GM10266 (cell line): Measurements from ENCODE around the gene ZNF408.
"Not testable (repeated sequence)": the region's sequence is repeated elsewhere in the genome, so short reads cannot be mapped to it uniquely, and the experiment has no call there.

Experiments
- DNase-seq: peaks from one replicate; pipeline ENCODE4 v3.0.0; 2012; ENCODE audit errors: extremely low spot score
- TF ChIP-seq, protein P1 (sequence below): IDR thresholded peaks from 2 replicates; pipeline ENCODE4 v1.5.1; 2012; ENCODE audit warnings: mild to moderate bottlenecking, low read depth; ENCODE audit not compliant: control insufficient read depth, insufficient read depth; ENCODE audit errors: missing control alignments

ZNF408 gene

DNA sequence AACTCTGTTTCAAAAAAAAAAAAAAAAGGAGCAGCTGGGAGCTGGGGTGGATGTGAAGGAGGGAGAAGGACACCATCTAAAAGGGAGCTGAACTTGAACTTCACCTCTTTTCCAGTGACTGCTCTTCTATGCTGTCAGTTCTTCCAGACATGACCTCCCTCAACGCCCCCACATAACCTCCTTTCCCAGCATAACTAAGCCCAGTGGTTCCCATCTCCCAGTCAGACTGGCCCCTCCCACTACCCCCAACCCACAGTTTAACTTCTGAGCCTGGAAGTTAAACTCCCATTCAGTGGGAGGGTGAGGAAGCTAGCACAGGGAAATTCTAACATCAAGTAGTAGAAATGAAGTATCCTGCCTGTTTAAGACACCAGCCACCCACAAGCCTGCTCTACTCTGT lies 2.2 kb upstream of the ZNF408 start:
- TF ChIP-seq, protein P1, sequence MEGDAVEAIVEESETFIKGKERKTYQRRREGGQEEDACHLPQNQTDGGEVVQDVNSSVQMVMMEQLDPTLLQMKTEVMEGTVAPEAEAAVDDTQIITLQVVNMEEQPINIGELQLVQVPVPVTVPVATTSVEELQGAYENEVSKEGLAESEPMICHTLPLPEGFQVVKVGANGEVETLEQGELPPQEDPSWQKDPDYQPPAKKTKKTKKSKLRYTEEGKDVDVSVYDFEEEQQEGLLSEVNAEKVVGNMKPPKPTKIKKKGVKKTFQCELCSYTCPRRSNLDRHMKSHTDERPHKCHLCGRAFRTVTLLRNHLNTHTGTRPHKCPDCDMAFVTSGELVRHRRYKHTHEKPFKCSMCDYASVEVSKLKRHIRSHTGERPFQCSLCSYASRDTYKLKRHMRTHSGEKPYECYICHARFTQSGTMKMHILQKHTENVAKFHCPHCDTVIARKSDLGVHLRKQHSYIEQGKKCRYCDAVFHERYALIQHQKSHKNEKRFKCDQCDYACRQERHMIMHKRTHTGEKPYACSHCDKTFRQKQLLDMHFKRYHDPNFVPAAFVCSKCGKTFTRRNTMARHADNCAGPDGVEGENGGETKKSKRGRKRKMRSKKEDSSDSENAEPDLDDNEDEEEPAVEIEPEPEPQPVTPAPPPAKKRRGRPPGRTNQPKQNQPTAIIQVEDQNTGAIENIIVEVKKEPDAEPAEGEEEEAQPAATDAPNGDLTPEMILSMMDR, result no peak
- no peak for DNase-seq

DNA sequence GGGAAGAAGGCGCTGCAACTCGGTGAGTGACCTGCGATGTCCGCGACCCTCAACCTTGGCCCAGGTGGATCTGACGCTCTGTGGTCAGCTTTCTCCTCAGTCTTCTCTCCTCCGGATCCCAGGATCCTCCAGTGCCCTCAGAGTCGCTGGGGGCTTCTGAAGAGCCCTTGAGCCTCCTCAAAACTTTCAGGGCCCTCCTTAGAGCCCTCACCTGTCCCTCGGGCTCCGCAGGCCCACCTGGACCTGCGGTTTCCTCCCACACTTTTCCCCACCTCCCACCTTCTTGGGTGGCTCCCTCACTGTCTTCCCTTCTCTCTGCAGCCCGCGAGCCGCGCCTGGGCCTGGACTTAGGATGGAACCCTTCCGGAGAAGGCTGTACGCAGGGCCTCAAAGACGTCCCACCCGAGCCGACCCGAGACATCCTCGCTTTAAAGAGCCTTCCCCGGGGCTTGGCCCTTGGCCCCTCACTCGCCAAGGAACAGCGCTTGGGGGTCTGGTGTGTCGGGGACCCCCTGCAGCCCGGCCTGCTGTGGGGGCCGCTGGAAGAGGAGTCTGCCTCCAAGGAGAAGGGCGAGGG lies 335 bp downstream of the ZNF408 start:
- no peak for DNase-seq
- TF ChIP-seq, protein P1, result no peak

DNA sequence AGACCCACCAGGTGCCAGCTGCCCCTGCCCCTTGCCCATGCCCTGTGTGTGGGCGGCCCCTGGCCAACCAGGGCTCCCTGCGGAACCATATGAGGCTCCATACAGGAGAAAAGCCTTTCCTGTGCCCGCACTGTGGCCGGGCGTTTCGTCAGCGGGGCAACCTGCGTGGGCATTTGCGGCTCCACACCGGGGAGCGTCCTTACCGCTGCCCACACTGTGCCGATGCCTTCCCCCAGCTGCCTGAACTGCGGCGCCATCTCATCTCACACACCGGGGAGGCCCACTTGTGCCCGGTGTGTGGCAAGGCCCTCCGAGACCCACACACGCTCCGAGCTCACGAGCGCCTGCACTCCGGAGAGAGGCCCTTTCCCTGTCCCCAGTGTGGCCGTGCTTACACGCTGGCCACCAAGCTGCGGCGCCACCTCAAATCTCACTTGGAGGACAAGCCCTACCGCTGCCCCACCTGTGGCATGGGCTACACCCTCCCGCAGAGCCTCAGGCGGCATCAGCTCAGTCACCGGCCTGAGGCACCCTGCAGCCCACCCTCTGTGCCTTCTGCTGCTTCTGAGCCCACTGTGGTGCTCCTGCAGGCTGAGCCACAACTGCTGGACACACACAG lies 4.3 kb downstream of the ZNF408 start:
- no peak for DNase-seq
- TF ChIP-seq, protein P1, result no peak

DNA sequence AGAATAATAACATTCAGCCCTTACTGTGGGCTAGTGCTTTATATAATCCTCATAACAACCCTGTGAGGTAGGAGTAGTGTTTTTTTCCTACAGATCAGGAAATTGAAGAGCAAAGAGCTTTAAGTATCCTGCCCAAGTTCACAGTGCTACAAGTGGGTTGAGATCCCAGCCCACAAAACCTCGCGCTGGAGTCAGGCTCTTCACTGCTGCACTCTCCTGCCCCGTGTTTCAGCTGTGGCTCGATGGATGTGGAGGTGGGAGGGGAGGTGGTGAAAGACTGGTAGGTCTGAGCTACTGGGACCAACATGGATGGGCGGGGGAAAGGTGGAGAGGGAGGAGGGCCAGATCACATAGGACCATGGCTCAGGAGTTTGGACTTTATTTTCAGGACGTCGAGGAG lies 6.1 kb downstream of the ZNF408 start:
- no peak for DNase-seq

DNA sequence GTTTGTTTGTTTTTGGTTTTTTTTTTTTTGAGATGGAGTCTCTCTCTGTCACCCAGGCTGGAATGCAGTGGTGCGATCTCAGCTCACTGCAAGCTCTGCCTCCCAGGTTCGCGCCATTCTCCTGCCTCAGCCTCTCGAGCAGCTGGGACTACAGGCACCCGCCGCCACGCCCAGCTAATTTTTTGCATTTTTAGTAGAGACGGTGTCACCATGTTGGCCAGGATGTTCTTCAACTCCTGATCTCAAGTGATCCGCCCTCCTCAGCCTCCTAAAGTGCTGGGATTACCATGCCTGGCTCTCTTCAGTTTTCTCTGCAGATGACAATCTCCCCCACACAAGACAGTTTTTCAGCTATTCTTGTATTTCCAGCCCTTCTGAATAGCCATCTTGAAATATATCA lies 8.5 kb downstream of the ZNF408 start:
- DNase-seq, result not testable (repeated sequence)

More for the DNA sequence above, 6.1 kb downstream of the ZNF408 start:
- TF ChIP-seq, protein P1, result no peak

DNA sequence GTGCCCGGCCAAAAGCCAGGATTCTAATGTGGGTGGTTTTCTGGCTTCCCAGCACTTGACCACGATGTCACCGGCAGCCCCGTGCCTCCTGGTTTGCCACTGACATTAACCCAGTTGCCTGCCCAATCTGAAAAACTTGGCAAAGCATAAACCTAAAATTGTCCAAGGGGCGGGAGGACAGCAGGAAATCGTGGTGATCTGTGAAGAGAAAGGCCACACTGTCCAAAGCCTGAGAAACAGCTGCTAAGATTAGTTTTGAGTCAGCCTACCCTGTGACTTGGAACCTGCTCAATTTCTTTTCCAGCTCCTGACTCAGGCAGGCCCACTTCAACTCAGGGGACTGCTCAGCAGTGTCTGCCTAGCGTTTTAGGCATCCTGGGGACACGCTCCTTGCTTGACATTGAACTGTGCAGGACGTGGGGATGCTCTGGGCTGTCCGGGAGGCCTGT lies 10.0 kb downstream of the ZNF408 start:
- DNase-seq, result no peak

DNA sequence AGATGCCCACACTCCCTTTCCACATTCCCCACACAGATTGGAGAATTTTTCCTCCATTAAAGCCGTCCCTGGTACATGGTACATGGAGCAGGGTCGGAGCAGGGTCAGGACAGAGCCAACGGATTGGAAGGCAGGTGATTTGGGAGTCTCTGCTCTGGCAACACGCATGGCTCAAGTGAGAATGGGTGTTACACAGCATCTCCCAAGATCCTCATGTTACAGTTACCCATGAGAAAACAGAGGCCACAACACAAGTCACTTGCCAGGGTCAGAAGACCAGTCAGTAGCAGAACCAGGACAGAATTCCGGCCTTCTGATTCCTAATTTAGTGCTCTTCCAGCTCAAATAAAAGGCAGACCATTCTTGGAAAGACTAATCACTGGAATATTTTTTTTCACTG lies 10.5 kb downstream of the ZNF408 start:
- no peak for DNase-seq
- TF ChIP-seq, protein P1, result no peak

More for the DNA sequence above, 10.0 kb downstream of the ZNF408 start:
- TF ChIP-seq, protein P1, result no peak
